BLaER1 (cell line): ENCODE measurements around the gene TMEM151A.

ENCODE experiments used
- H3K27ac ChIP-seq: shearing (Covaris generic); formaldehyde crosslinking; 2 replicates; pipeline ENCODE4 v1.8.1; 2022
- H3K27me3 ChIP-seq: shearing (Covaris generic); formaldehyde crosslinking; 2 replicates; pipeline ENCODE4 v1.8.1; 2022
- H3K36me3 ChIP-seq: shearing (Covaris generic); formaldehyde crosslinking; 2 replicates; pipeline ENCODE4 v1.8.1; 2022
- H3K4me1 ChIP-seq: shearing (Covaris generic); formaldehyde crosslinking; 2 replicates; pipeline ENCODE4 v1.8.1; 2022
- H3K4me2 ChIP-seq: shearing (Covaris generic); formaldehyde crosslinking; 2 replicates; pipeline ENCODE4 v1.8.1; 2022
- H3K4me3 ChIP-seq: shearing (Covaris generic); formaldehyde crosslinking; 2 replicates; pipeline ENCODE4 v1.8.1; 2022
- H3K9ac ChIP-seq: shearing (Covaris generic); formaldehyde crosslinking; 2 replicates; pipeline ENCODE4 v1.8.1; 2022
- H3K9me3 ChIP-seq: shearing (Covaris generic); formaldehyde crosslinking; 2 replicates; pipeline ENCODE4 v1.8.1; 2022
- H4K20me1 ChIP-seq: shearing (Covaris generic); formaldehyde crosslinking; 2 replicates; pipeline ENCODE4 v1.8.1; 2022
- Cebpa-rat ChIP-seq: shearing (Covaris generic); IDR thresholded peaks from 2 replicates; pipeline ENCODE4 v1.8.1; 2022

Gene TMEM151A

DNA sequence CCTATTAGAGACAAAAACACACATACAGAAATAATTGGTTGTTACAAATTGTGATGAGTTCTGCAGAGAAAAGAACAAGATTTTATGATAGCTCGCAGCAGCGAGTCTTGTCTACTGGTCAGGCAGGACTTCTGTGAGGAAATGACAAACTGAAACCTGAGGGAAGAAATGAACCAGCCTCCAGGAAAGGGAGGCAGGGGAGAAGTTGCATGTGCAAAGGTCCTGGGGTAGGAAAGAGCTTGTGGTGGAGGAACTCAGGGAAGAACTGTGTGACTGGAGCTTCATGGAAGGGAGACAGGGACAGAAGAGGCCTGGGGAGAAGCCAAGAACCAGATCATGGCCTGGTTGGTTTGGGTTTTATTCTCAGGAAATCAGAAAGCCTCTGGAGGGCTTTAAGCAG is 32.5 kb upstream of the TMEM151A start:
- no peak for TF ChIP-seq Cebpa-rat
- Histone ChIP-seq H3K27ac (no peak overlapping the region), H3K9me3 (no peaks in the 10 kb centered on the region), H3K9ac (peak overlapping the region; percentile 88), H3K4me3 (no peak overlapping the region), H3K36me3 (peaks cover 52% of the 10 kb centered on the region), H3K4me2 (peak overlapping the region; percentile 99), H4K20me1 (peaks cover 18% of the 10 kb centered on the region; the same call in 1 of the 2 replicates), H3K27me3 (no peaks in the 10 kb centered on the region), H3K4me1 (peaks cover 44% of the 10 kb centered on the region)

DNA sequence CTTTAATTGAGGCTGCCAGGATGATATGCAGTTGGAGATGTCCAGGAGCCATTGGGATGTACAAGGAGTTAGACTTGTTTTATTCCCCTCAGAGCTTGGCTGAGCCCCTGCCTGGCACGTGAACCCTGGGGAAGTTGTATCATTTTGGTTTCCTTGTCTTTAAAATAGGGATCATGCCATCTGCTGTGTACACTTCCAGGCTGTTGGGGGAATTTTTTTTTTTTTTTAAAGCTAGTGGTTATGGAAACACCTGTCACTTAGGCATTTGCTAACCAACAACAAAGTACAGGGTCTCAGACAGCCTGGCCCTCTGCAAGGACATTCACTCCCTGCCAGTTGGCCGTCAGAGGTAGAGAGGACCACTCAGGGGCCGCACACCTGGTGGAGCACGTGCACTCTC is 31.7 kb upstream of the TMEM151A start:
- Histone ChIP-seq H3K27ac (no peak overlapping the region), H3K9ac (no peak overlapping the region), H3K4me3 (no peak overlapping the region), H3K9me3 (no peaks in the 10 kb centered on the region), H3K4me1 (peaks cover 37% of the 10 kb centered on the region), H3K36me3 (peaks cover 59% of the 10 kb centered on the region), H3K27me3 (no peaks in the 10 kb centered on the region), H3K4me2 (no peak overlapping the region), H4K20me1 (peaks cover 18% of the 10 kb centered on the region; the same call in 1 of the 2 replicates)
- TF ChIP-seq Cebpa-rat = no peak

DNA sequence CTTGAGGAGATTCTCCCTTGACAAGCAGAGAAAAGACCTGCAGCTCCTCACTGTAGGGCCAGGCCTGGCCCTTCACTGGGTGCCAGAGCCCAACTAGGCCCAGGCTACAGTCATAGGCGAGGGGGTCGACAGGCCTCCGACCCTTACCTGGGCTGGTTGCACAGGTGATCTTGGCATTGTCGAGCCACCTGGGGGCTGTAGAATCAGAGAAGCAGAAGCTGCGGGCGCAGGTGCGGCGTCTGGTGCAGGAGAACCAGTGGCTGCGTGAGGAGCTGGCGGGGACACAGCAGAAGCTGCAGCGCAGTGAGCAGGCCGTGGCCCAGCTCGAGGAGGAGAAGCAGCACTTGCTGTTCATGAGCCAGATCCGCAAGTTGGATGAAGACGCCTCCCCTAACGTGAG is 30.1 kb upstream of the TMEM151A start:
- no peak overlapping the region for H3K9ac ChIP-seq
- no peak overlapping the region for H3K4me2 ChIP-seq
- no peaks in the 10 kb centered on the region for H3K27me3 ChIP-seq
- H4K20me1 ChIP-seq = peaks cover 18% of the 10 kb centered on the region; the same call in 1 of the 2 replicates
- H3K4me3 ChIP-seq = no peak overlapping the region
- TF ChIP-seq Cebpa-rat = no peak
- H3K4me1 ChIP-seq = peaks cover 21% of the 10 kb centered on the region
- no peak overlapping the region for H3K27ac ChIP-seq
- no peaks in the 10 kb centered on the region for H3K9me3 ChIP-seq
- H3K36me3 ChIP-seq = peaks cover 71% of the 10 kb centered on the region

DNA sequence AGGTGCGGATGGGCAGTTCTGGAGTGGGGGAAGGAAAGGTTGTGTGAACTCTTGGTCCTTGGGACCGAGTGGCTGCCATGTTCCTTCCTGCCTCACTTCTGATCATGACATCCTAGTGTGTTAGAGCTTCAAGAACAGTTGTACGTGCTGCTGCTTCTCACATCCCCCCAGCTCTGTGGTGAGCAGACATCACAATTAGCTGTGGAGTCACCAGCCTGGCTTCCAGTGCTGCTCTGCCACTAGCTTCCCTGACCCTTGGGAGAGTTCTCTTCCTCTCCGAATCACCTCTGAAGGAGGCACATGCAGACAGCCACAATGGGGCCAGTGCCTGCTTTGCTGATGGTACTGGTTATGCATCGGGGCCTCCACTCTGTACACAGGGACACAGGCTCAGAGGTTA is 29.5 kb upstream of the TMEM151A start:
- Histone ChIP-seq H3K4me2 (no peak overlapping the region), H3K27ac (no peak overlapping the region), H3K27me3 (no peaks in the 10 kb centered on the region), H3K4me1 (peaks cover 21% of the 10 kb centered on the region), H3K9me3 (no peaks in the 10 kb centered on the region), H3K9ac (no peak overlapping the region), H3K36me3 (peaks cover 71% of the 10 kb centered on the region), H3K4me3 (no peak overlapping the region), H4K20me1 (peaks cover 18% of the 10 kb centered on the region; the same call in 1 of the 2 replicates)
- TF ChIP-seq Cebpa-rat = no peak

DNA sequence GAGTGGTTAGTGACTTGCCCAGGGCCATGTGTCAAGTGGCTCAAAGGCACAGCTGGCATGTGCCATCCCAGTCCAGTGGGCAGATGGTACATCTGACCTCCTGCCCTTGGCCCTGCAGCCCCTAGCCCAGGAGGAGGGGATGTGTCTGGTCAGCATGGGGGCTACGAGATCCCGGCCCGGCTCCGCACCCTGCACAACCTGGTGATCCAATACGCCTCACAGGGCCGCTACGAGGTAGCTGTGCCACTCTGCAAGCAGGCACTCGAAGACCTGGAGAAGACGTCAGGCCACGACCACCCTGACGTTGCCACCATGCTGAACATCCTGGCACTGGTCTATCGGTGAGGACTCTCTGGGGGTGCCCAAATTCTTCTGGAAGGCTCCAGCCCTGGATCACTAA is 29.0 kb upstream of the TMEM151A start:
- H3K9ac ChIP-seq = no peak overlapping the region
- no peak overlapping the region for H3K4me3 ChIP-seq
- no peak overlapping the region for H3K4me2 ChIP-seq
- H4K20me1 ChIP-seq = peaks cover 18% of the 10 kb centered on the region; the same call in 1 of the 2 replicates
- H3K36me3 ChIP-seq = peaks cover 71% of the 10 kb centered on the region
- H3K27me3 ChIP-seq = no peaks in the 10 kb centered on the region
- peaks cover 21% of the 10 kb centered on the region for H3K4me1 ChIP-seq
- H3K9me3 ChIP-seq = no peaks in the 10 kb centered on the region
- no peak for TF ChIP-seq Cebpa-rat
- no peak overlapping the region for H3K27ac ChIP-seq

DNA sequence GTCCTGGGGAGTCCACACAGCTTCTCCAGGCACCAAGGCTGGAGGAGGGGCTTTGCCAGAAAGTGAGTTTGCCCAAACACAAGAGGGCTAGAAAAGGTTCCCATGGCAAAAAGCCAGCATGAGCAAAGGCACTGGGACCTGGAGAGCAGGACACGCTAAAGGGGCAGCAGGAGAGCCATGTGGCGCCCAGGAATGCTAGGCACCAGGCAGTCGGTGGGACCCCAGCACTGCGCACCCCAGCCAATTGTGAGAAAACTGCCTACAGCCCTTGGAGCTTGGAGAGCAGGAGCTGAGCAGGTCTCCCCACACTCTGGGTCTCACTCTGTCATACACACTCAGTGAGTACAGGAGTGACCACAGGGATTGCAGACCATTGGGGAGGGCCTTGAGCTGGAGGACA is 28.5 kb upstream of the TMEM151A start:
- no peaks in the 10 kb centered on the region for H3K27me3 ChIP-seq
- no peak overlapping the region for H3K27ac ChIP-seq
- H3K4me1 ChIP-seq = peaks cover 21% of the 10 kb centered on the region
- TF ChIP-seq Cebpa-rat = no peak
- H3K36me3 ChIP-seq = peaks cover 71% of the 10 kb centered on the region
- H3K4me3 ChIP-seq = no peak overlapping the region
- no peak overlapping the region for H3K9ac ChIP-seq
- H3K9me3 ChIP-seq = no peaks in the 10 kb centered on the region
- peaks cover 18% of the 10 kb centered on the region; the same call in 1 of the 2 replicates for H4K20me1 ChIP-seq
- no peak overlapping the region for H3K4me2 ChIP-seq

DNA sequence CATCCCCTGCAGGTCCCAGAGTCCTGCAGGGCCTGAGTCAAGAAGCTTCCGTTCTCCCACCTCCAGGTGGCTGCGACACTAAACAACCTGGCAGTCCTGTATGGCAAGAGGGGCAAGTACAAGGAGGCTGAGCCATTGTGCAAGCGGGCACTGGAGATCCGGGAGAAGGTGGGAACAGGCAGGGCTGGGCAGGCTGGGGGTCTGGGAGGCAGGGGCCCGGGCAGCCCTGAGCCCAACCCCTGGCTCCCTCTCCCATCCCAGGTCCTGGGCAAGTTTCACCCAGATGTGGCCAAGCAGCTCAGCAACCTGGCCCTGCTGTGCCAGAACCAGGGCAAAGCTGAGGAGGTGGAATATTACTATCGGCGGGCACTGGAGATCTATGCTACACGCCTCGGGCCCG is 27.9 kb upstream of the TMEM151A start:
- TF ChIP-seq Cebpa-rat = no peak

DNA sequence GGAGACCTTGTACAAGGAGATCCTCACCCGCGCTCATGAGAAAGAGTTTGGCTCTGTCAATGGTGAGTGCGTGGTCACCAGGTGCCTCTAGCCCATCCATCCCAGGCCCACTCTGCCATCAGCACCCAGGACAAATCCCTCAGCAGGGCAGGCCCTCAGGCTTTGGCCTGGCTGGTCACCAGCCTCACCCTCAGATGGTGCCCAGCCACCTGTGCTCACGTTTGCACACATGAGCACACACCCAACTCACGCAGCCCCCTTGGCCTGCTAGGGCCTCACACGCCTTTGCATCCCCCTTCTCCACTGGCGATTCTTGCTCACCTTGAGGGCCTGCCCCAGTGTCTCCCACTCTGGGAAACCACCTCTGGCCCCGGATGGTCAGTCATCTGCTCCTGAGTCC is 27.3 kb upstream of the TMEM151A start:
- Histone ChIP-seq H3K9ac (no peak overlapping the region), H4K20me1 (peaks cover 16% of the 10 kb centered on the region), H3K4me2 (no peak overlapping the region), H3K4me3 (no peak overlapping the region), H3K27ac (no peak overlapping the region), H3K36me3 (peaks cover 68% of the 10 kb centered on the region), H3K9me3 (no peaks in the 10 kb centered on the region), H3K27me3 (no peaks in the 10 kb centered on the region), H3K4me1 (peaks cover 12% of the 10 kb centered on the region)
- TF ChIP-seq Cebpa-rat = no peak

More for the DNA sequence above, 27.9 kb upstream of the TMEM151A start:
- peaks cover 16% of the 10 kb centered on the region for H3K4me1 ChIP-seq
- H3K27ac ChIP-seq = no peak overlapping the region
- H3K4me2 ChIP-seq = no peak overlapping the region
- H3K36me3 ChIP-seq = peaks cover 71% of the 10 kb centered on the region
- H3K9ac ChIP-seq = no peak overlapping the region
- H4K20me1 ChIP-seq = peaks cover 13% of the 10 kb centered on the region; the same call in 1 of the 2 replicates
- no peaks in the 10 kb centered on the region for H3K27me3 ChIP-seq
- no peak overlapping the region for H3K4me3 ChIP-seq
- no peaks in the 10 kb centered on the region for H3K9me3 ChIP-seq

DNA sequence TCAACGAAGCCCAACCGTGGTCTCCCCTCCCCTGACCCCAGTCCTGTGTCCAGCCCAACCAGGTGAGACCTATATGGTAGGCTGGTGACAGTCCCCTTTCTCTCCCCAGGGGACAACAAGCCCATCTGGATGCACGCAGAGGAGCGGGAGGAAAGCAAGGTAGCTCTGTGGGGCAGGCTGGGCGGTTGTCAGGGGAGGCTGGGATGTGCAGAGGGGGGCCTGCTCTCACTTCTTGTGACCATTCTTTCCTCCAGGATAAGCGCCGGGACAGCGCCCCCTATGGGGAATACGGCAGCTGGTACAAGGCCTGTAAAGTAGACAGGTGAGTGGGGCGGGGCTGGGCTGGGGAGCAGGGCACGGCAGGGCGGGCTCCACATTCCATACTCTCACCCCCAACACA is 26.8 kb upstream of the TMEM151A start:
- H3K4me1 ChIP-seq = peaks cover 16% of the 10 kb centered on the region
- peaks cover 62% of the 10 kb centered on the region for H3K36me3 ChIP-seq
- H3K4me3 ChIP-seq = no peak overlapping the region
- H3K9me3 ChIP-seq = no peaks in the 10 kb centered on the region
- peaks cover 22% of the 10 kb centered on the region for H4K20me1 ChIP-seq
- H3K4me2 ChIP-seq = no peak overlapping the region
- no peak overlapping the region for H3K27ac ChIP-seq
- no peak for TF ChIP-seq Cebpa-rat
- no peaks in the 10 kb centered on the region for H3K27me3 ChIP-seq
- no peak overlapping the region for H3K9ac ChIP-seq

DNA sequence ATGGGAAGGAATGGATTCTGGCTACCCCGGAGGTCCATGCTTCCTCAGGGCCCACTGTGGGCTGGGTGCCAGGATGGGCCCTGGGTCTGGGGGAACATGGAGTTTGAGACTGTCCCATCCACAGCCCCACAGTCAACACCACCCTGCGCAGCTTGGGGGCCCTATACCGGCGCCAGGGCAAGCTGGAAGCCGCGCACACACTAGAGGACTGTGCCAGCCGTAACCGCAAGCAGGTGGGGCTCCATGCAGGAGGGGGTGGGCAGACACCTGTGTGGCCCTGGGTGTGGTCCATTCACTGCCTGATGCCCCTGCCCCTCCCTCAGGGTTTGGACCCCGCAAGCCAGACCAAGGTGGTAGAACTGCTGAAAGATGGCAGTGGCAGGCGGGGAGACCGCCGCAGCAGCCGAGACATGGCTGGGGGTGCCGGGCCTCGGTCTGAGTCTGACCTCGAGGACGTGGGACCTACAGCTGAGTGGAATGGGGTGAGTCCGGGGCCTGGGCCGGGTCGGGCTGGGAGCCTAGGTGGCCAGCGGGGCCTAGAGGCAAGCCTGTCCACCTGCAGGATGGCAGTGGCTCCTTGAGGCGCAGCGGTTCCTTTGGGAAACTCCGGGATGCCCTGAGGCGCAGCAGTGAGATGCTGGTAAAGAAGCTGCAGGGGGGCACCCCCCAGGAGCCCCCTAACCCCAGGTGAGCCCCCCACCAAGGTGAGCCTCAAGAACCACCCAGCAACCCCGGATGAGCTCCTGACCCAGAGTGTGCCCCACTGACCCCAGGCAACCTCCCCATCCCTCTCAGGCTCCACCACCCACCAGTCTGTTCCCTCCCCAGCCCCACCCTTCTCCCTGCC is 25.9 kb upstream of the TMEM151A start:
- no peaks in the 10 kb centered on the region for H3K27me3 ChIP-seq
- no peak overlapping the region for H3K27ac ChIP-seq
- H3K36me3 ChIP-seq = peaks cover 59% of the 10 kb centered on the region
- no peaks in the 10 kb centered on the region for H3K9me3 ChIP-seq
- H3K4me1 ChIP-seq = peaks cover 24% of the 10 kb centered on the region
- H3K9ac ChIP-seq = no peak overlapping the region
- no peak for TF ChIP-seq Cebpa-rat
- H3K4me2 ChIP-seq = no peak overlapping the region
- H4K20me1 ChIP-seq = peaks cover 30% of the 10 kb centered on the region
- no peak overlapping the region for H3K4me3 ChIP-seq
